Stimulated activated CD8-positive, alpha-beta memory T cell treated with anti-CD3 and anti-CD28 coated beads, Interleukin-4, amount 100 ng/mL, for 24 hours (primary cell): ENCODE data around the gene SORCS2.

Source experiments
- DNase-seq: peaks from one replicate; pipeline ENCODE4 v3.0.0-alpha.2; 2020; ENCODE audit warnings: low read depth

The SORCS2 gene

DNA sequence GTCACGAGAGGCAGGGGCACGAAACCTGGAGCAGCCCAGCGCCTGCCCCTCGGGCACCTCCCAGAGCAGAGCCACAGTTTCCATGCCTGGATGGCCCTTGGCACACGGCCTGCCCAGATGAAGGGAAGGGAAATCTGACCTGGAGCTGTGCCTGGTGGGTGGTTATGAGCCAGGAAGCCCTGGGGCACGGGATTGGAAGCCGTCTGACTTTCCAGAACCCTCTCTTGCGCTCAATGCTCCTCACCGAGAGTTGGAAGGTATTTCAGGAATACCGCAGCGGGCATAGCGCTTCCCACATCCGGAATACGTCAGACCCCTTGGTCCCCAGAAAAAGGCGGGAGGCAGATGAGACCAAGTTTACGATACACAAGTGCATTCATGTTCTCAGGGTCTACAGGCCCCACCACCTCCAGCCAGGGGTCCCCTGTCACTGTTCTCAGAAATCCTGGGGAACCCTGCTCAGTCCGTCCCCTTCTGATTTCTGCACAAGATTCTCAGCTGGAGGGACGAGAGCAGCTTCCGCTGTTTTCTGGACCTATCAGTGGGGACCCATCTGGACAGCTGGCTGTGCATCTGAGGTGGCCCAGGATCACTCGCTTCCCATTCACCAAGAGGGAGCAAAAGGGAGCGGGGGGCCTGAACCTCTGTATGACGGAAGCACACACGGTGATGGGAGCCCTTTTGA lies 574.5 kb downstream of the SORCS2 start:
- DNase-seq, result no peak

DNA sequence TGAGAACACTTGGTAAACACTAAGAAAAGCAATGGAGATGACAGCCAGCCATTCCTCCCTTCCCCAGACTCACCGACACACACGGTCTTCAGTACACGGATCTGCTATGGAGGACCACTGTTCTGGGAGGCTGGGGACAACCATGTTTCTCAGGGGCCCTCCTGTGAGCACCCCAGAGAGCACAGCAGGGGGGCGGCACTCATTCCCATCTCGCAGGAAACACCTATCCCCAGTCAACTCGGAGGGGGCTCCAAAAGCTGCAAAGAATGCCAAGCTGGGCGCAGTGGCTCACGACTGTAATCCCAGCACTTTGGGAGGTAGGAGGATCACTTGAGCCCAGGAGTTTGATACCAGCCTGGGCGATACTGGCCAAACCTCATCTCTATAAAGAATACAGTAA lies 575.2 kb downstream of the SORCS2 start:
- DNase-seq, result no peak

DNA sequence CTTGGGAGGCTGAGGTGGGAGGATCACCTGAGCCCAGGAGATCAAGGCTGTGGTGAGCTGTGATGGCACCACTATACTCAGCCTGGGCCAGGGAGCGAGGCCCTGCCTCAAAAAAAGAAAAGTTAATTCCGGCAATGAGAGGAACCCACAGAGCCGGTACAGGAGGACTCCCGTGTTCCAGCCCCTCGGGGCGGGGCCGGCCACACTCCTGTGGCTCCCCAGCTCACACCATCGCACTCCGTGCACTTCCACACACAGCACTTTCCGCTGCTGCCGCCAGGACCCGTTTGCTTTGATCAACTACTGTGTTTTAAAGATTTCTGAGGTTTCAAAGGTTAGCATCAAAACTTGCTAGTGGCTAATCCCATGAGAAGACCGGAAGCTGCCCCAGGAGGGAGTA lies 575.6 kb downstream of the SORCS2 start:
- no peak for DNase-seq

- no peak for DNase-seq
These were observed 576.4 kb downstream of the SORCS2 start for GRCh38 chr4:7768736-7769135.

DNA sequence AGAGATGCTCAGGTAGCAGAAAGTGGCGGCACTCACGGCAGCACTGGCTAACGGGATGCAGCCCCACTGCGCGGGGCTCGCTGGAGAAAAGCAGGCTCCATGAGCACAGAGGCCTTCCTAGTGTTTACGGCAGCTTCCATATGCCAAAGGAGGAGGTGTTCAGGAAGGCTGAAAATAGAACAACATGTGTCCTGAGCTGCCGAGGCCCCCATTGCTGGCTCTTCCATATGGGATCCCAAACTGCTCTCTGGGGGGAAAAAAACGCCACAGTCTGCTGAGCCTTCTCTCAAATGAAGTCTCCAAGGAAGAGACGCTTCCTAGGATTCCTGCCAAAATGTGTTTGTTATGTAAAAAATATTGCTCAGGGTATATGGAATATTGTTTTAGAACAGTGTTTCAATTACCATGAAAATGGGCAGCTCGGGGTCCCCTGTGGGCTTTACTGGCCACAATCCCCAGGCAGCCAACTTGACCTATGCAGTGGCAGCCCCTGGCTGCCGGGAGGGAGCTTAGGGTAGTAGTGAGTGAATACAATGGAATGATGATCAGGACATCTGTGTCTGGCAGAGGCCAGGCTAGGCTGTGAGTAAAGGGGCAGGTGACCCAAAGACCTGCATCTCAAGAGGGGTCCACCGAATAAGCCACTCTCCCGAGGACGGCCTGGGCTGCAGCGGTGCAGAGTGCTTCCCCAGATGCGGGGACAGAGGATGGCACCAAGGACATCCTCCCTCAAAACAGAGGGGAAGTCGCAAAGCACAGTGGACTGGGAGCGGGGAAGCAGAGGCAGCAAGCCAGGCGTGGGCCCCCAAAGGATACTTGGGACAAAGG lies 577.3 kb downstream of the SORCS2 start:
- no peak for DNase-seq

- DNase-seq, result no peak
These were observed 578.1 kb downstream of the SORCS2 start for GRCh38 chr4:7770224-7771050.

- no peak for DNase-seq
These were observed 578.7 kb downstream of the SORCS2 start for GRCh38 chr4:7771056-7771455.

DNA sequence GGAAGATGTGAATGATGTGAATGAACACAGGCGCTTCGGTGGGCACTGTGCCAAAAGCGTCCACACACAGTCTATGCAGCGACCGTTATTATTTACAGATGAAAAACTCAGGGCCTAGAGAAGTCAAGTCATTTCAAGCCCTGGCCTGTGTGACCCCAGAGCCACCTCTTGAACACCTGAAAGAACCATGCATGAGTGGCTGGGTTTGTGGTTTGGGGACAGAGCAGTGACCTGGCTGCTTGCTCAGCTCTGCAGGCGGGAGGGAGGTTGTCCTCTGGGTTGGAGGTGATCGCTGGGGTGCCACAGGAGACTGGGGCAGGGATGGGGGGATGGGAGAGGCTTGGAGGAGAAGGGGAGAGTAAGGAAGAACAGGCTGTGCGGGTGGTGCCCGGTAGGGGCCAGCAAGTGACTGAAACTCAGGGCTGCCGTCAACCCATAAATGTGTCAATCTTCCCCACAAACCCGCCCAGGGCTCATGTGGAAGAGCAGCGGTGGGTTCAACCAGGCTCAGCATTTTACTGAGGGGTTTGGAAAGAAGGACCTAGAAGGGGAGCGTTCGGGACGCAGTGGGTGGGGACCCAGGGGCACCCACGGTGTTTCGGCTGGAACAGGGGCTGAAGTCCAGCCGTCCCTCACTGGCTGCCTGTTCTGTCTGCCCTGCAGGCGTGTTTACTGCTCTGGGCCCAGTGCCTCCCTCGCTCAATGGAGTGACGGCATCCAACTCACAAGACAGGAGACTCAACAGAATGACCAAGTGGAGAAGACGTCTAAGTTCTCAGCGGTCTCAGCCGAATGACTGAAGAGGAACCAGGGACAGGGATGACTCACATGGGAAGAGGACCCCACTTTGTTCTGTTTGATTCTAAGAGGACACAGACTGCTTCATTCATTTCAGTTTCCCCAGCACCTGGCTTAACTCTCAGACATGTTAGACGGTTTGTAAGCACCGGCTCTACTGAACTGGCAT lies 579.5 kb downstream of the SORCS2 start:
- DNase-seq, result no peak

DNA sequence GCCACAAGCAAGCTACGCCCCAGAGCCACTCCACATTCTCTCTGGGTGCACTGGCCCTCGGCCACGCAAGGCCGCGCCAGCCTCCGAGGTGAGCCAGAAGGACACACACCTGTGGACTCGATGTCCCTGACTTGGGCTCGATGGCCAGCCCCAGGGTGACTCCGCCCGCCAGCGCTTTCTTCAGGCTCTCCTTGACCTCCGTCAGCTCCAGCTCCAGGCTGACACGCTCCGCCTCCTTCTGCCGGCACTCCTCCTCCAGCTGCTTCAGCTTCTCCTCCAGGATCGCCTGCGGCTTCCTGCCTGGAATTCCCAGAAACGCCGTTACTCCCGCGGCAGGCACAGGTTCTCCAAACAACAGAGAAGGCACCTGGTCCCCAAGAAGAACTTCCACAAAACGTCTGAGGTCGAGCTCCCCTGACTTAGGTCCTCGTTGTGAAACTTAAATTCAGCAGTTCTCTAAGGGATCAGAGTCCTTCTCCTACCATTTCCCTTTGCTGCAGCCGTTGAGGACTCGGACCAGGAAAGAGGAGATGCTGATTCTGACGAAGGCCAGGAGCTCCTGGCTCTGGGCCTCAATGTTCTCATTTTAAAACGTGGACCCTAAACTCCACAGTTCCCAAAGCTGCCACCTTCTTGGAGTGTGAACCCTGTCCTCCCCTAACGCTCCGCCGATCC lies 580.5 kb downstream of the SORCS2 start:
- no peak for DNase-seq

DNA sequence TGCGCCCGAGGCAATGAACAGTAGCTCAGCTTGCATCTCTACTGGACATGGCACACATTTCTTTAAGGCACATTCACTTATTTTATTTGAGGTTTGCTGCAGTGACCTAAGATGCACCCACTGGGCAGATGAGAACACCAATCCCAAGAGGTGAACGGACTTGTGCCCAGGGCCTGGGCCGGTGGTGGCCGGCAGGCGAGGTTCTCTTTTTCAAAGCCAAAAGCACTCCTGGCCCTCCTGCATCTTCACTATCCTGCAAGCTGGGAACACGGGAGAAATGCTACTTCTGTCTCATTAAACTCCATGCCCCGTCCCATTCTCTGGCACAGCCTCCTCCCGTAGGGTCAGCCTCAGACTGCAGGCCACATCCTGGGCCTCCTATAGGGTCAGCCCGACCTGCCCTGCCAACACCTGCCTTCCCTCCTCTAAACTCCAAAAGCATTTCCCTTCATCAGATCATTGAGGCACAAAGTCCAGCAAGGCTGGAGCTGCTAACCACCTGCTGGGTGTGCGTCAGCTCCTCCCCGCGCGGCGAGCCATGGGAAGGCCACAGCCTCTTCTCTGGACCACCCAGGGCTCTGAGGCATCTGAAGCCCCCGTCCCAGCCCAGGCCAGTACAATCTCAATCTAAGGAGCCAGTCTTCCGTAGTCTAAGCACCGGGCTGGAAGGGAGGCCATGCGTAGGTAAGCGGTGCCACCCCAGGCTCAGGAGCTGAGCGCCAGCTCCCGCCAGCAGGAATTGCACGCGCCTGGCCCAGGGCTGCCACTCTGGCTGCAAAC lies 581.3 kb downstream of the SORCS2 start:
- no peak for DNase-seq

DNA sequence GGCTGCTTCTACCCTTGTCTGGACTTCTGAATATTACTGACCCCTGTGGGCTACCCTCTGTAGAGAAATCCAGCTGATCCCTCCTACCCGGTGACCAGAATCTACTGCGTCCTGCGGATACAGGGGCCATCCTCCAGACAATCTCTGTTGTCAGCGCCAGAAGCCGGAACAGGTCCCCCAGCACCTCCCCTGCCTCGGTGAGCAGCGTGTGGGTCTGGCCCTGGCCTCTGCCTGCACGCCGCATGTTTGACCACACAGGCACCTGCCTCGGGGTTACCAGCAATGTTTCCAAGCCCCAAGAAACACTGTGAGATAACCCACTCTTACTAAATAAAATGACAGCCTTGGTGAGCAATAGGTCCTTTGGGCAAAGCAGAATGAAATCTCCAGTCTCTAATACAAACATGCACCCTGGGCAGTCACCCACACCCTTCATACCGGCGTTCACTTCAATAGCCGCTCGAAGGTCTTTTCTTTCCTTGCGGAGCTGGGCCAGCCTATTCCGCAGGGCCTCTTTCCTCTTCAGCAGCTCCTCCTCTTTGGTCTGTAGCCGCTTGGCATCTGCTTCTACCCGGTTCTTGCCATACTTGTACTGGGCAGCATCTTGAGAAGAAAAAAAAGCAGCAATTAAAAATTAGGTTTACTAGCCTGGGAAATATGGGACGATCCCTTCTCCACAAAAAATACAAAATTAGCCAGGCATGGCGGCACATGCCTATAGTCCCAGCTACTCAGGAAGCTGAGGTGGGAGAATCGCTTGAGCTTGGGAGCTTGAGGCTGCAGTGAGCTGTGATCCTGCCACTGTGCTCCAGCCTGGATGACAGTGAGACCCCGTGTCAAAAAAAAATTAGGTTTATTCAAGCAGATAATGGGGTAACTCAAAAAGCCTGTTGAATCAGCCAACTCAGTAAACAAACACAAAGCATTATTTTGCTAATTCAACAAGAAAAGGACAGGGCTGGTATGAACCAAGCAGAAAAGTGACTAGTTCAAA lies 582.3 kb downstream of the SORCS2 start:
- no peak for DNase-seq

GRCh38 chr4:7775396-7775795 lies 583.1 kb downstream of the SORCS2 start:
- DNase-seq, result no peak

- DNase-seq, result no peak
These were observed 584.8 kb downstream of the SORCS2 start for GRCh38 chr4:7777017-7777710.

DNA sequence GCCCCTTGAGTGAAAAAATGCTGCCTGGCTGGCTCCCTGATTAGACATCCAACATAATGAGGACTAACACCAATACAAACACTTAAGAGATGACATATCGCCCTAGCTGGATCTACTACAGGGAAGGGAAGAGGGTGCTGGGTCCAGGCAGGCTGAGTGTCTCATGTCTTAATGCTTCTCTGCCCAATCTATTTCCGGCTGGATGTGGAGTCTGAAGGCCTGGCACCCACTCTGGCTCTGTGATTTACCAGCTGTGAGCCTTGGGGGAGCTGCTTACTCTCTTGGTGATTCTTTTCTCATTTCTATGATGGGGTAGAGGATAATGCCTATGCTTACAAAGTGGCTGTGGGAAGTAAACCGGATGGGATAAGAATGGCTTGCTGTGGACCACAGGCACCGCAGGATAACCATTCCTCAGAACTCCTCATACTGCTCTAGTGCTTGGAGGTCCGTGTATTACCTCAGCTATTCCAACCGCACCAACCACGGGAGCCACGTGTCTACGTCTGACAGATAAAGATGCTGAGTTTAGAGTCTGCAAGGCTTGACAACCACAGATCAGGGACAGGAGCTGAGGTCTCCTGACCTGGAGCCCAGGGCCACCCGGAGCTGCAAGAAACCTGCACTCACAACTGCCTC lies 585.7 kb downstream of the SORCS2 start:
- no peak for DNase-seq

- no peak for DNase-seq
These were observed 586.4 kb downstream of the SORCS2 start for GRCh38 chr4:7778510-7779431.

GRCh38 chr4:7779432-7779768 lies 587.1 kb downstream of the SORCS2 start:
- no peak for DNase-seq
